Measurements from ENCODE around the gene ZNF407.

DNA sequence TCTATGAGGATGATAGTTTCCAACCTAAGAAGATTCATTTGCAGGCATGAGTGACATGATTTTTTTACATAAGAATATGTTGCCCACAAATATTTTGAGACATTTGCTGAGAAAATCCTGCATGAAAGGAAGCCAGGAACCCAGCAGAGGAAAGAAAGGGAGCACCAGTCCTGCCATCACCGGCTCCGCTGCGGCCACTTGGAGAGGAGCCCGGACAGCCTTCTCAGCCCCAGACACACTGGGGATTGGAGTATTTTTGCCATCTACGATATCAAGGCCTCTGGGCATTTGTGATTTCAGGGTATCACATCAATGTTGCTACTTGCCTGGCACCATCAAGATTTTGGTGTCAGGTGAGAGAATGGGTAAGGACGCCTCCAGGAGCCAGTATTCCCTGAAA, 383.0 kb downstream of the ZNF407 start:
- TF ChIP-seq ZNF274 (IDR thresholded peaks at IDR 0.05; ENCODE audit: low read depth, low read length): no peak
- TF ChIP-seq YY1 (IDR thresholded peaks at IDR 0.05; ENCODE audit: insufficient read depth, insufficient read length): no peak

All from NT2/D1 (cell line).